K562 (cell line): ENCODE data around the gene GABPB2. TPM values are rescaled to one million over a fixed set of nuclear protein-coding genes. Genes with fewer than 3 reads are reported as not detected.

ENCODE experiments used
- CEBPG ChIP-seq, 3 experiments: fragments of 200-800 bp in 1 of 3; sonication (Bioruptor generic) in 1 of 3; sonication (generic) in 1 of 3; formaldehyde crosslinking in 1 of 3; IDR thresholded peaks in 2 of 3; conservative IDR thresholded peaks in 1 of 3; 2 replicates each; pipeline versions ENCODE4 v1.6.1 to v1.8.0; 2016 to 2022; ENCODE audit warnings: missing compliant biosample characterization in 2 of 3, missing genetic modification characterization in 2 of 3, mild to moderate bottlenecking in 1 of 3, missing genetic modification reagents in 1 of 3
- FOXK1 ChIP-seq: sonication (generic); formaldehyde crosslinking; IDR thresholded peaks from 2 replicates; pipeline ENCODE4 v1.8.0; 2022; ENCODE audit warnings: missing genetic modification reagents, mild to moderate bottlenecking, borderline replicate concordance
- MYC ChIP-seq, 2 experiments: fragments of 250-450 bp in 1 of 2; sonication (Bioruptor Pico) in 1 of 2; IDR thresholded peaks; 2 replicates each; pipeline versions ENCODE4 v1.5.1 to v1.6.1; 2012 to 2021; ENCODE audit warnings: low read depth in 2 of 2, borderline replicate concordance in 1 of 2, improper control_type of control experiment in 1 of 2, low read length in 1 of 2, mild to moderate bottlenecking in 1 of 2, moderate library complexity in 1 of 2
- NFIX ChIP-seq: fragments of 250-450 bp; sonication (Bioruptor Pico); IDR thresholded peaks from 2 replicates; pipeline ENCODE4 v1.4.0; 2020; ENCODE audit warnings: low read depth, mild to moderate bottlenecking, moderate library complexity
- NR2C2 ChIP-seq, 2 experiments: fragments of 200-800 bp in 1 of 2; sonication (Bioruptor generic) in 1 of 2; sonication (generic) in 1 of 2; formaldehyde crosslinking in 1 of 2; IDR thresholded peaks; 2 replicates each; pipeline versions ENCODE4 v1.6.1 to v1.8.0; 2016 to 2022; ENCODE audit warnings: mild to moderate bottlenecking in 1 of 2, missing compliant biosample characterization in 1 of 2, missing genetic modification characterization in 1 of 2, missing genetic modification reagents in 1 of 2
- RBM25 ChIP-seq: fragments of 200-400 bp; formaldehyde crosslinking; IDR thresholded peaks from 2 replicates; pipeline ENCODE4 v1.6.1; 2018; ENCODE audit warnings: low read length, low read depth, moderate library complexity; ENCODE audit not compliant: severe bottlenecking
- RBM34 ChIP-seq: fragments of 200-400 bp; formaldehyde crosslinking; IDR thresholded peaks from 2 replicates; pipeline ENCODE4 v1.6.1; 2018; ENCODE audit warnings: low read length, borderline replicate concordance; ENCODE audit not compliant: insufficient read depth
- SRF ChIP-seq, 2 experiments: fragments of 250-450, 450-650 bp in 1 of 2; sonication (Bioruptor Pico) in 1 of 2; sonication (generic) in 1 of 2; formaldehyde crosslinking; IDR thresholded peaks; 2 replicates each; pipeline versions ENCODE4 v1.5.0 to v1.5.1; 2020 to 2022; ENCODE audit warnings: mild to moderate bottlenecking in 1 of 2, missing genetic modification reagents in 1 of 2
- ZNF324 ChIP-seq: fragments of 250-450 bp; sonication (Bioruptor Pico); IDR thresholded peaks from 2 replicates; pipeline ENCODE4 v1.4.0; 2020; ENCODE audit warnings: mild to moderate bottlenecking
- polyA plus RNA-seq, 8 experiments: library from polyadenylated mRNA; depleted of rRNA in 4 of 8; stranded (reverse) in 5 of 8; unstranded in 3 of 8; fragments of >200 nt; fragmentation: Nextera tagmentation in 2 of 8; fragmentation: Illumina TruSeq in 1 of 8; extraction: Ambion mirVana in 2 of 8; extraction: Trizol in 1 of 8; gene quantifications; 2 replicates each; pipeline versions ENCODE4 v1.2.1 to v1.2.3, GENCODE V29; 2011 to 2014; ENCODE audit warnings: inconsistent platforms in 1 of 8, missing spikeins in 1 of 8
- total RNA-seq, 7 experiments: library from RNA; depleted of rRNA in 6 of 7; stranded (reverse); fragments of >200 nt in 6 of 7; fragmentation: Illumina TruSeq in 2 of 7; extraction: Trizol in 2 of 7; gene quantifications; 2 replicates each; pipeline versions ENCODE4 v1.2.1 to v1.2.3, GENCODE V29; 2011 to 2021; ENCODE audit warnings: low replicate concordance in 1 of 7
- TF ChIP-seq, protein P1 (sequence below), 2 experiments: fragments of 450-650 bp; IDR thresholded peaks; 2 replicates each; pipeline ENCODE4 v1.6.1; 2016; ENCODE audit warnings: mild to moderate bottlenecking in 2 of 2, borderline replicate concordance in 1 of 2, low read depth in 1 of 2, moderate library complexity in 1 of 2
- TF ChIP-seq, protein P2 (sequence below): fragments of 200-800 bp; sonication (Bioruptor generic); IDR thresholded peaks from 2 replicates; pipeline ENCODE4 v1.6.1; 2017; ENCODE audit warnings: missing genetic modification characterization, missing compliant biosample characterization

The GABPB2 gene
- total and polyA plus RNA-seq, 9 of the 15 experiments (the other 6 are each of a cell fraction or from before 2014, with no cell fraction given) = 2.2 to 13.3 (median 6.1) TPM

DNA sequence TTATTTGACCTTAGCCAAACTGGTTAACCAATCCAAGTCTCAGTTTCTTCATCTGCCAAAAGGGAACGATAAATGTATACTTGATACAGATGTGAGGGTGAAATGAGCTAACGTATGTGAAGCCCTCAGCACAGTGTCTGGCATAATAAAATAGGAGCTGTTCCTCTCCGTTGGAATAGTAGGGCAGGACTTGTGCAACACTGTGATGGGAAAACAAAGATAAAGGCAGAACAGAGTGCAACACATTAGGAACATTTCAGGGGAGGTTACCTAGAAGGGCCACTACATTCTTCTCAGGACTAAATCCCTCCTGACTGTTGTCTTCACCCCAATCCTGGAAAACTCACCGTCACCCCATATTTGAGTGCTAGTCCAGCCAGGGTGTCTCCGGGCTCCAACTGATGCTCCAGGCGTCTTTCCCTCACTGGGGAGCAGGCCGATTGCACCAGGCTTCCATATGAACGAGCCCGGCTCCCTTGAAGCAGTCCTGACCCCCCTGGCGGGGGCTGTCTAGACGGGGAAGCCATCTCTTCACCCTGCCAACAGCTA lies 94.2 kb downstream of the GABPB2 start (continued):
- TF ChIP-seq CEBPG (CRISPR knock-in tag; IDR thresholded peaks at IDR 0.05) (peak; percentile 51; the same call in 1 of the 2 replicates), CEBPG (tag; conservative IDR thresholded peaks at IDR 0.05 in 1 of 2, IDR thresholded peaks at IDR 0.05 in 1 of 2) (peak; percentile 69 to 74), RBM25 (peak; percentile 32), ZNF324 (CRISPR knock-in tag) (no peak), SRF (CRISPR knock-in tag; IDR thresholded peaks at IDR 0.05) (0 out of 4 replicates have a peak, but pooled peaks of 1 of the 2 experiments have one; percentile 37), NFIX (no peak), NR2C2 (CRISPR knock-in tag; IDR thresholded peaks at IDR 0.05) (no peak), NR2C2 (tag; IDR thresholded peaks at IDR 0.05) (0 out of 2 replicates have a peak, but pooled peaks have one; percentile 88), MYC (IDR thresholded peaks at IDR 0.05; ENCODE audit: low read depth, low read length) (0 out of 2 replicates have a peak, but pooled peaks have one; percentile 15), MYC (CRISPR knock-in tag; IDR thresholded peaks at IDR 0.05; ENCODE audit: borderline replicate concordance, low read depth) (no peak), RBM34 (no peak), FOXK1 (CRISPR knock-in tag) (no peak)
- TF ChIP-seq, protein P1, sequence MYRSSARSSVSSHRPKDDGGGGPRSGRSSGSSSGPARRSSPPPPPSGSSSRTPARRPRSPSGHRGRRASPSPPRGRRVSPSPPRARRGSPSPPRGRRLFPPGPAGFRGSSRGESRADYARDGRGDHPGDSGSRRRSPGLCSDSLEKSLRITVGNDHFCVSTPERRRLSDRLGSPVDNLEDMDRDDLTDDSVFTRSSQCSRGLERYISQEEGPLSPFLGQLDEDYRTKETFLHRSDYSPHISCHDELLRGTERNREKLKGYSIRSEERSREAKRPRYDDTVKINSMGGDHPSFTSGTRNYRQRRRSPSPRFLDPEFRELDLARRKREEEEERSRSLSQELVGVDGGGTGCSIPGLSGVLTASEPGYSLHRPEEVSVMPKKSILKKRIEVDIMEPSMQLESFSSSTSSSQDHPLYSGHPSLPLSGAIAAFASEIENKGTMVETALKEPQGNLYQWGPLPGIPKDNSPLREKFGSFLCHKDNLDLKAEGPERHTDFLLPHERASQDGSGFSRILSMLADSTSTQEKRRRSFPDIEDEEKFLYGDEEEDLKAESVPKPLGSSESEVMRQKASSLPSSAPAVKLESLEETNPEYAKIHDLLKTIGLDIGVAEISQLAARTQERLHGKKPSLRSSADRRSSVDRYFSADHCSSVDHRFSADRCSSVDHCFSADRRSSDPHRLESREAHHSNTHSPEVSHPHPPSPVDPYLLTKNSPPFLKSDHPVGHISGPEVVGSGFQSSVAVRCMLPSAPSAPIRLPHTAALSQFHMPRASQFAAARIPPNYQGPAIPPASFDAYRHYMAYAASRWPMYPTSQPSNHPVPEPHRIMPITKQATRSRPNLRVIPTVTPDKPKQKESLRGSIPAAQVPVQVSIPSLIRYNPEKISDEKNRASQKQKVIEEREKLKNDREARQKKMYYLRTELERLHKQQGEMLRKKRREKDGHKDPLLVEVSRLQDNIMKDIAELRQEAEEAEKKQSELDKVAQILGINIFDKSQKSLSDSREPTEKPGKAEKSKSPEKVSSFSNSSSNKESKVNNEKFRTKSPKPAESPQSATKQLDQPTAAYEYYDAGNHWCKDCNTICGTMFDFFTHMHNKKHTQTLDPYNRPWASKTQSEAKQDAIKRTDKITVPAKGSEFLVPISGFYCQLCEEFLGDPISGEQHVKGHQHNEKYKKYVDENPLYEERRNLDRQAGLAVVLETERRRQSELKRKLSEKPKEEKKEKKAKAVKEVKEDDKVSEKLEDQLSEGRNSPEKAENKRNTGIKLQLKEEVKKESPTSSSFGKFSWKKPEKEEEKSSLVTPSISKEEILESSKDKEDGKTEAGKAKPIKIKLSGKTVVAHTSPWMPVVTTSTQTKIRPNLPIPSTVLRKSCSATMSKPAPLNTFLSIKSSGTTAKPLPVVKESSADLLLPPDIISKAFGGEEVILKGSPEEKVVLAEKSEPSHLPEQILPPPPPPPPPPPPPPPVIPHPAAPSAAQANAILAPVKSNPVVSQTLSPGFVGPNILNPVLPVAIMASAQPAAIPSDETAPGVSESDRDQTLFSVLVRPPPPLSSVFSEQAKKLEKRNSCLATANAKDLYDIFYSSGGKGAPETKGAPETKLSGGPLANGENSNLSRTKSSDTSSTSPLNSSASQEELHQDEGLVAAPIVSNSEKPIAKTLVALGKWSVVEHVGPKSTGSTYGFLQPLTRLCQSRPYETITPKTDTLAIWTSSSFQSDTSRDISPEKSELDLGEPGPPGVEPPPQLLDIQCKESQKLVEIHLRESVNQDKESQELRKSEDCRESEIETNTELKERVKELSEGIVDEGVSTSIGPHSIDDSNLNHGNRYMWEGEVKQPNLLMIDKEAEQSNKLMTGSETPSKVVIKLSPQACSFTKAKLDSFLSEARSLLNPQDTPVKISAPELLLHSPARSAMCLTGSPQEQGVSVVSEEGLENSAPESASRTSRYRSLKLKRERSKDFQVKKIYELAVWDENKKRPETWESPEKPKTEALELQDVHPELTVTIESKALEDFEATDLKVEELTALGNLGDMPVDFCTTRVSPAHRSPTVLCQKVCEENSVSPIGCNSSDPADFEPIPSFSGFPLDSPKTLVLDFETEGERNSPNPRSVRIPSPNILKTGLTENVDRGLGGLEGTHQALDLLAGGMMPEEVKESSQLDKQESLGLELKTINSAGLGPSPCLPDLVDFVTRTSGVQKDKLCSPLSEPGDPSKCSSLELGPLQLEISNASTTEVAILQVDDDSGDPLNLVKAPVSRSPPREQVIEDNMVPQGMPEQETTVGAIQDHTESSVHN (IDR thresholded peaks at IDR 0.05; ENCODE audit: borderline replicate concordance in 1 of 2, low read depth in 1 of 2) = no peak
- TF ChIP-seq, protein P2, sequence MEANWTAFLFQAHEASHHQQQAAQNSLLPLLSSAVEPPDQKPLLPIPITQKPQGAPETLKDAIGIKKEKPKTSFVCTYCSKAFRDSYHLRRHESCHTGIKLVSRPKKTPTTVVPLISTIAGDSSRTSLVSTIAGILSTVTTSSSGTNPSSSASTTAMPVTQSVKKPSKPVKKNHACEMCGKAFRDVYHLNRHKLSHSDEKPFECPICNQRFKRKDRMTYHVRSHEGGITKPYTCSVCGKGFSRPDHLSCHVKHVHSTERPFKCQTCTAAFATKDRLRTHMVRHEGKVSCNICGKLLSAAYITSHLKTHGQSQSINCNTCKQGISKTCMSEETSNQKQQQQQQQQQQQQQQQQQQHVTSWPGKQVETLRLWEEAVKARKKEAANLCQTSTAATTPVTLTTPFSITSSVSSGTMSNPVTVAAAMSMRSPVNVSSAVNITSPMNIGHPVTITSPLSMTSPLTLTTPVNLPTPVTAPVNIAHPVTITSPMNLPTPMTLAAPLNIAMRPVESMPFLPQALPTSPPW = no peak
